ENCODE measurements around the gene SPRY1.

GRCh38 chr4:123379392-123379791 lies 17.2 kb upstream of the SPRY1 start:
- TF ChIP-seq POLR2A (IDR thresholded peaks at IDR 0.05) = no peak
- TF ChIP-seq, protein P1, sequence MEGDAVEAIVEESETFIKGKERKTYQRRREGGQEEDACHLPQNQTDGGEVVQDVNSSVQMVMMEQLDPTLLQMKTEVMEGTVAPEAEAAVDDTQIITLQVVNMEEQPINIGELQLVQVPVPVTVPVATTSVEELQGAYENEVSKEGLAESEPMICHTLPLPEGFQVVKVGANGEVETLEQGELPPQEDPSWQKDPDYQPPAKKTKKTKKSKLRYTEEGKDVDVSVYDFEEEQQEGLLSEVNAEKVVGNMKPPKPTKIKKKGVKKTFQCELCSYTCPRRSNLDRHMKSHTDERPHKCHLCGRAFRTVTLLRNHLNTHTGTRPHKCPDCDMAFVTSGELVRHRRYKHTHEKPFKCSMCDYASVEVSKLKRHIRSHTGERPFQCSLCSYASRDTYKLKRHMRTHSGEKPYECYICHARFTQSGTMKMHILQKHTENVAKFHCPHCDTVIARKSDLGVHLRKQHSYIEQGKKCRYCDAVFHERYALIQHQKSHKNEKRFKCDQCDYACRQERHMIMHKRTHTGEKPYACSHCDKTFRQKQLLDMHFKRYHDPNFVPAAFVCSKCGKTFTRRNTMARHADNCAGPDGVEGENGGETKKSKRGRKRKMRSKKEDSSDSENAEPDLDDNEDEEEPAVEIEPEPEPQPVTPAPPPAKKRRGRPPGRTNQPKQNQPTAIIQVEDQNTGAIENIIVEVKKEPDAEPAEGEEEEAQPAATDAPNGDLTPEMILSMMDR (IDR thresholded peaks at IDR 0.05) = no peak

All from lower leg skin (tissue), 3 donors.